HG03354 (cell line): Measurements from ENCODE around the gene GNB1L.

Experiments
- ATAC-seq: cut with Tn5 transposase; IDR thresholded peaks from one replicate; pipeline ENCODE4 v1.9.1; 2021; ENCODE audit warnings: mild to moderate bottlenecking; ENCODE audit not compliant: unreplicated experiment, poor library complexity, severe bottlenecking

Gene GNB1L

GRCh38 chr22:19772422-19772672 is 82.3 kb downstream of the GNB1L start:
- ATAC-seq: no peak

GRCh38 chr22:19770349-19771220 is 84.1 kb downstream of the GNB1L start:
- ATAC-seq: no peak

- ATAC-seq: no peak
Measured at GRCh38 chr22:19769393-19769715, 85.3 kb downstream of the GNB1L start.

GRCh38 chr22:19767427-19768341 is 87.0 kb downstream of the GNB1L start:
- ATAC-seq: no peak

- ATAC-seq: no peak
Measured at GRCh38 chr22:19766511-19767426, 87.9 kb downstream of the GNB1L start.

GRCh38 chr22:19766240-19766510 is 88.5 kb downstream of the GNB1L start:
- ATAC-seq: no peak

- no peak for ATAC-seq
Measured at GRCh38 chr22:19765477-19766239, 89.0 kb downstream of the GNB1L start.

GRCh38 chr22:19764636-19765476 is 89.8 kb downstream of the GNB1L start:
- ATAC-seq: no peak

GRCh38 chr22:19764299-19764593 is 90.4 kb downstream of the GNB1L start:
- ATAC-seq: no peak

- ATAC-seq: no peak
Measured at GRCh38 chr22:19763458-19764298, 91.0 kb downstream of the GNB1L start.

- ATAC-seq: no peak
Measured at GRCh38 chr22:19762568-19763457, 91.9 kb downstream of the GNB1L start.

GRCh38 chr22:19761725-19762567 is 92.7 kb downstream of the GNB1L start:
- no peak for ATAC-seq

GRCh38 chr22:19760951-19761724 is 93.5 kb downstream of the GNB1L start:
- ATAC-seq: no peak

GRCh38 chr22:19760058-19760950 is 94.4 kb downstream of the GNB1L start, which contains the start of gene TBX1:
Gene TBX1, plus strand, starts transcription at chr22:19760778. Its CDS starts 66 bp downstream, at chr22:19760844.
- no peak for ATAC-seq
